ENCODE data around the gene SLC12A7. TPM values are rescaled to one million over a fixed set of nuclear protein-coding genes. Genes with fewer than 3 reads are reported as not detected.

Gene SLC12A7
- total and polyA plus RNA-seq, 9 of the 15 experiments (the other 6 are each of a cell fraction or from before 2014, with no cell fraction given), result 0.01 to 3.1 (median 0.56) TPM

GRCh38 chr5:1120236-1120999, 8.6 kb upstream of the SLC12A7 start (continued):
- no peak for TF ChIP-seq ARID4B (CRISPR knock-in tag; IDR thresholded peaks at IDR 0.05)
- no peak for TF ChIP-seq CSDE1 (IDR thresholded peaks at IDR 0.05)
- no peak for TF ChIP-seq ESRRB (CRISPR knock-in tag; IDR thresholded peaks at IDR 0.05; ENCODE audit: borderline replicate concordance)
- TF ChIP-seq HMGXB4 (CRISPR knock-in tag; IDR thresholded peaks at IDR 0.05), result no peak
- TF ChIP-seq ZNF655 (CRISPR knock-in tag; IDR thresholded peaks at IDR 0.05), result no peak
- TF ChIP-seq ZNF407 (IDR thresholded peaks at IDR 0.05; ENCODE audit: low read depth), result no peak

Data from K562 (cell line).